Ishikawa (cell line): ENCODE results near the gene MYOF.

ENCODE experiments used
- CEBPB ChIP-seq: IDR thresholded peaks from 2 replicates; pipeline ENCODE4 v1.6.1; 2012
- EGR1 ChIP-seq: IDR thresholded peaks from 2 replicates; pipeline ENCODE4 v1.6.1; 2012
- EP300 ChIP-seq: IDR thresholded peaks from 2 replicates; pipeline ENCODE4 v1.6.1; 2012; ENCODE audit warnings: borderline replicate concordance
- FOXM1 ChIP-seq: IDR thresholded peaks from 2 replicates; pipeline ENCODE4 v1.6.1; 2012; ENCODE audit warnings: low read depth, borderline replicate concordance
- MAX ChIP-seq: IDR thresholded peaks from 2 replicates; pipeline ENCODE4 v1.6.1; 2012
- NFIC ChIP-seq: IDR thresholded peaks from 2 replicates; pipeline ENCODE4 v1.6.1; 2012
- RAD21 ChIP-seq: IDR thresholded peaks from 2 replicates; pipeline ENCODE4 v1.6.1; 2012; ENCODE audit warnings: low read depth
- REST ChIP-seq: IDR thresholded peaks from 2 replicates; pipeline ENCODE4 v1.6.1; 2012; ENCODE audit warnings: low read depth, mild to moderate bottlenecking
- TCF12 ChIP-seq: IDR thresholded peaks from 2 replicates; pipeline ENCODE4 v1.6.1; 2012; ENCODE audit warnings: low read depth
- ZBTB7A ChIP-seq: IDR thresholded peaks from 2 replicates; pipeline ENCODE4 v1.6.1; 2012; ENCODE audit warnings: low read depth

- no peak for TF ChIP-seq NFIC
- no peak for TF ChIP-seq CEBPB
- no peak for TF ChIP-seq MAX
- no peak for TF ChIP-seq EP300
- no peak for TF ChIP-seq ZBTB7A
- no peak for TF ChIP-seq RAD21
- no peak for TF ChIP-seq REST
- TF ChIP-seq TCF12, result no peak
- TF ChIP-seq FOXM1, result no peak
- TF ChIP-seq EGR1, result no peak
Measured at GRCh38 chr10:93336110-93336509, 146.0 kb downstream of the MYOF start.
